Ishikawa (cell line): ENCODE data around the gene SMAD6.

ENCODE experiments used
- CEBPB ChIP-seq: IDR thresholded peaks from 2 replicates; pipeline ENCODE4 v1.6.1; 2012
- CREB1 ChIP-seq: IDR thresholded peaks from 2 replicates; pipeline ENCODE4 v1.6.1; 2012; ENCODE audit warnings: low read depth
- EGR1 ChIP-seq: IDR thresholded peaks from 2 replicates; pipeline ENCODE4 v1.6.1; 2012
- TAF1 ChIP-seq: IDR thresholded peaks from 2 replicates; pipeline ENCODE4 v1.6.1; 2012; ENCODE audit warnings: low read depth, mild to moderate bottlenecking
- TCF12 ChIP-seq: IDR thresholded peaks from 2 replicates; pipeline ENCODE4 v1.6.1; 2012; ENCODE audit warnings: low read depth
- YY1 ChIP-seq: IDR thresholded peaks from 2 replicates; pipeline ENCODE4 v1.6.1; 2012; ENCODE audit warnings: low read depth
- TF ChIP-seq, protein P1 (sequence below): IDR thresholded peaks from 2 replicates; pipeline ENCODE4 v1.6.1; 2012; ENCODE audit warnings: low read depth, mild to moderate bottlenecking
- TF ChIP-seq, protein P2 (sequence below): IDR thresholded peaks from 2 replicates; pipeline ENCODE4 v1.6.1; 2012

DNA sequence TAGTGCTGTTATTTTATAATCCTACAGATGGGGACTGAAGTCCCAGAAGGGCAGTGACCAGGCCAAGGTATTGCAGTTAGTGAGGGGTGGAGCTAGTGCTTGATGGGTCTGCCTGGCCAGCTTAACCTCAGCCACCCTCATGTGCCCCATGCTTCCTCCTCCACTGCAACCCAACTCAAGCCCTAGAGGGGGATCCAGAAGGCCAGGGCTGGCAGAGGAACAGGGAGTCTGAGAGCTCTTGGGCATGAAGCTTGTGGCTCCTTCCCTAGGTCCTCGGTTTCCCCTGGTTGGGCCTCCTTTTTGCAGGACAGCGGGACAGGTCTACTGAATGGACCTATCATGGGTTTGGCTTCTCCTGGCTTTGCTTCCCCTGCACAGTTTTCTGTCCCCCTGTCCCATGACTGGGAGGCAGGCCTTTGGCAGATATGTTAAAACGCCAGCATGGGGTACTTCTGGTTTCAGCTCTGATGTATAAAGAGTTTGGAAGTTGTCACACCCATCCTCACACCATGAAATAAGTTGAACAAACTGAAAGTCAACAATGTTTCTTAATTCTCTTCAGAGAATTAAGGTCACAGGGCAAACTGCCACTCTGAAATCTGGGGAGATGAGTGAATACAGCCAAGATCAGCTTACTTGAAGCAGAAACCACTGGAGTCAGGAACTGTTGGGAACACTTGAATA lies 103.3 kb downstream of the SMAD6 start:
- TF ChIP-seq YY1 (no peak), TAF1 (no peak), CREB1 (no peak), CEBPB (no peak), TCF12 (no peak), EGR1 (no peak)
- TF ChIP-seq, protein P1, sequence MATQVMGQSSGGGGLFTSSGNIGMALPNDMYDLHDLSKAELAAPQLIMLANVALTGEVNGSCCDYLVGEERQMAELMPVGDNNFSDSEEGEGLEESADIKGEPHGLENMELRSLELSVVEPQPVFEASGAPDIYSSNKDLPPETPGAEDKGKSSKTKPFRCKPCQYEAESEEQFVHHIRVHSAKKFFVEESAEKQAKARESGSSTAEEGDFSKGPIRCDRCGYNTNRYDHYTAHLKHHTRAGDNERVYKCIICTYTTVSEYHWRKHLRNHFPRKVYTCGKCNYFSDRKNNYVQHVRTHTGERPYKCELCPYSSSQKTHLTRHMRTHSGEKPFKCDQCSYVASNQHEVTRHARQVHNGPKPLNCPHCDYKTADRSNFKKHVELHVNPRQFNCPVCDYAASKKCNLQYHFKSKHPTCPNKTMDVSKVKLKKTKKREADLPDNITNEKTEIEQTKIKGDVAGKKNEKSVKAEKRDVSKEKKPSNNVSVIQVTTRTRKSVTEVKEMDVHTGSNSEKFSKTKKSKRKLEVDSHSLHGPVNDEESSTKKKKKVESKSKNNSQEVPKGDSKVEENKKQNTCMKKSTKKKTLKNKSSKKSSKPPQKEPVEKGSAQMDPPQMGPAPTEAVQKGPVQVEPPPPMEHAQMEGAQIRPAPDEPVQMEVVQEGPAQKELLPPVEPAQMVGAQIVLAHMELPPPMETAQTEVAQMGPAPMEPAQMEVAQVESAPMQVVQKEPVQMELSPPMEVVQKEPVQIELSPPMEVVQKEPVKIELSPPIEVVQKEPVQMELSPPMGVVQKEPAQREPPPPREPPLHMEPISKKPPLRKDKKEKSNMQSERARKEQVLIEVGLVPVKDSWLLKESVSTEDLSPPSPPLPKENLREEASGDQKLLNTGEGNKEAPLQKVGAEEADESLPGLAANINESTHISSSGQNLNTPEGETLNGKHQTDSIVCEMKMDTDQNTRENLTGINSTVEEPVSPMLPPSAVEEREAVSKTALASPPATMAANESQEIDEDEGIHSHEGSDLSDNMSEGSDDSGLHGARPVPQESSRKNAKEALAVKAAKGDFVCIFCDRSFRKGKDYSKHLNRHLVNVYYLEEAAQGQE: no peak
- TF ChIP-seq, protein P2, sequence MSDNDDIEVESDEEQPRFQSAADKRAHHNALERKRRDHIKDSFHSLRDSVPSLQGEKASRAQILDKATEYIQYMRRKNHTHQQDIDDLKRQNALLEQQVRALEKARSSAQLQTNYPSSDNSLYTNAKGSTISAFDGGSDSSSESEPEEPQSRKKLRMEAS: no peak
